PFSK-1 (cell line): ENCODE results near the gene SLC12A8.

Experiments used
- POLR2AphosphoS5 ChIP-seq: IDR thresholded peaks from 2 replicates; pipeline ENCODE4 v1.6.1; 2012; ENCODE audit warnings: low read depth, mild to moderate bottlenecking, control low read depth, low read length, moderate library complexity
- REST ChIP-seq, 2 experiments: IDR thresholded peaks; 2 replicates each; pipeline versions ENCODE4 v1.6.1 to v1.8.0; 2011 to 2012; ENCODE audit warnings: low read depth in 2 of 2, low read length in 2 of 2, control low read depth in 1 of 2, inconsistent platforms in 1 of 2, mild to moderate bottlenecking in 1 of 2, moderate library complexity in 1 of 2; ENCODE audit not compliant: insufficient read depth in 1 of 2
- SIN3A ChIP-seq: IDR thresholded peaks from 2 replicates; pipeline ENCODE4 v1.6.1; 2012; ENCODE audit warnings: mild to moderate bottlenecking, low read length, moderate library complexity, borderline replicate concordance; ENCODE audit not compliant: insufficient read depth
- TAF1 ChIP-seq: IDR thresholded peaks from 2 replicates; pipeline ENCODE4 v1.6.1; 2012; ENCODE audit warnings: low read length, control low read depth, borderline replicate concordance; ENCODE audit not compliant: insufficient read depth

- no peak for TF ChIP-seq POLR2AphosphoS5
- no peak for TF ChIP-seq TAF1
- TF ChIP-seq REST (IDR thresholded peaks at IDR 0.05; ENCODE audit: insufficient read depth in 1 of 2, low read depth in 2 of 2, low read length in 2 of 2) = no peak
- no peak for TF ChIP-seq SIN3A
Measured at GRCh38 chr3:125110016-125110875, 102.3 kb downstream of the SLC12A8 start.
